Measurements from ENCODE around the gene TSSK1B.

TSSK1B gene

GRCh38 chr5:113397046-113397445 is 37.7 kb downstream of the TSSK1B start:
- DNase-seq: no peak

GRCh38 chr5:113394658-113395057 is 40.1 kb downstream of the TSSK1B start:
- no peak for DNase-seq

- no peak for DNase-seq
Measured at GRCh38 chr5:113390224-113390623, 44.6 kb downstream of the TSSK1B start.

GRCh38 chr5:113389116-113389515 is 45.7 kb downstream of the TSSK1B start:
- no peak for DNase-seq

- DNase-seq: no peak
Measured at GRCh38 chr5:113387844-113388243, 46.9 kb downstream of the TSSK1B start.

- no peak for DNase-seq
Measured at GRCh38 chr5:113384782-113385285, 50.0 kb downstream of the TSSK1B start.

GRCh38 chr5:113382731-113383130 is 52.1 kb downstream of the TSSK1B start:
- no peak for DNase-seq

All from GDM1 (cell line).